Astrocyte of the cerebellum (primary cell): ENCODE measurements around the gene DMD.

Experiments
- DNase-seq: peaks from one replicate; pipeline ENCODE4 v3.0.0-alpha.2; 2011; ENCODE audit warnings: low read depth
- H3K4me3 ChIP-seq: 2 replicates; pipeline ENCODE4 v1.5.1; 2011; ENCODE audit warnings: mild to moderate bottlenecking, low read depth, low read length, moderate library complexity
- CTCF ChIP-seq: IDR thresholded peaks from 2 replicates; pipeline ENCODE4 v1.5.1; 2012; ENCODE audit warnings: low read length, low read depth, moderate library complexity, mild to moderate bottlenecking; ENCODE audit errors: missing control alignments
- in situ Hi-C: cut with HindIII; loops from 2 replicates; pipeline ENCODE4 v1.10.0; 2017; ENCODE audit warnings: low sequenced_read_pairs

DMD gene

GRCh38 chrX:31374786-31375185, 1836.6 kb downstream of the DMD start:
- no peak for TF ChIP-seq CTCF
- no peak overlapping the region for H3K4me3 ChIP-seq
- DNase-seq: no peak
- in situ Hi-C loops: no loop called here

GRCh38 chrX:31371956-31372355, 1839.4 kb downstream of the DMD start:
- in situ Hi-C loops: no loop called here
- no peak overlapping the region for H3K4me3 ChIP-seq
- no peak for TF ChIP-seq CTCF
- no peak for DNase-seq

GRCh38 chrX:31367816-31368215, 1843.5 kb downstream of the DMD start:
- in situ Hi-C loops: no loop called here
- DNase-seq: no peak
- no peak for TF ChIP-seq CTCF
- H3K4me3 ChIP-seq: no peak overlapping the region

GRCh38 chrX:31366041-31366440, 1845.3 kb downstream of the DMD start:
- no peak for DNase-seq
- no peak overlapping the region for H3K4me3 ChIP-seq
- TF ChIP-seq CTCF: no peak
- in situ Hi-C loops: no loop called here

GRCh38 chrX:31356275-31357212, 1854.8 kb downstream of the DMD start:
- no peak overlapping the region for H3K4me3 ChIP-seq
- DNase-seq: no peak
- in situ Hi-C loops: no loop called here
- TF ChIP-seq CTCF: no peak

GRCh38 chrX:31355206-31355955, 1856.0 kb downstream of the DMD start:
- DNase-seq: no peak
- no peak overlapping the region for H3K4me3 ChIP-seq
- TF ChIP-seq CTCF: no peak
- in situ Hi-C loops: no loop called here
